MM.1S (cell line): Measurements from ENCODE around the gene TSPO2.
A peak's percentile ranks its signal among the peaks of the same experiment; 100 is the strongest.

Source experiments
- DNase-seq: peaks from one replicate; pipeline ENCODE4 v3.0.0-alpha.2; 2015
- H2AFZ ChIP-seq: fragments of 300-600 bp; sonication (generic); 2 replicates; pipeline ENCODE4 v1.6.0; 2016; ENCODE audit warnings: antibody characterized with exemption, low read length
- H3F3A ChIP-seq: fragments of 300-600 bp; sonication (generic); 2 replicates; pipeline ENCODE4 v1.6.1; 2016; ENCODE audit warnings: mild to moderate bottlenecking, antibody characterized with exemption, low read length, moderate library complexity, mixed read lengths; ENCODE audit not compliant: insufficient read depth
- H3K27ac ChIP-seq: fragments of 300-600 bp; sonication (generic); 2 replicates; pipeline ENCODE4 v1.5.1; 2016; ENCODE audit warnings: mild to moderate bottlenecking, low read length
- H3K27me3 ChIP-seq: fragments of 300-600 bp; sonication (generic); replicated peaks from 2 replicates; pipeline ENCODE4 v1.6.0; 2016; ENCODE audit warnings: low read length; ENCODE audit not compliant: insufficient read depth
- H3K36me3 ChIP-seq: fragments of 300-600 bp; sonication (generic); replicated peaks from 2 replicates; pipeline ENCODE4 v1.6.1; 2016; ENCODE audit warnings: mild to moderate bottlenecking, low read length, mixed read lengths; ENCODE audit not compliant: insufficient read depth
- H3K4me1 ChIP-seq: fragments of 300-600 bp; sonication (generic); 2 replicates; pipeline ENCODE4 v1.6.1; 2016; ENCODE audit warnings: low read length, mixed read lengths
- H3K4me2 ChIP-seq: fragments of 300-600 bp; sonication (generic); 2 replicates; pipeline ENCODE4 v1.6.0; 2016; ENCODE audit warnings: low read depth, low read length
- H3K4me3 ChIP-seq: fragments of 300-600 bp; sonication (generic); 2 replicates; pipeline ENCODE4 v1.5.1; 2016; ENCODE audit warnings: low read length, mixed read lengths
- H3K79me2 ChIP-seq: fragments of 300-600 bp; sonication (generic); 2 replicates; pipeline ENCODE4 v1.6.1; 2016; ENCODE audit warnings: mixed run types, low read length, mixed read lengths
- H3K9ac ChIP-seq: fragments of 300-600 bp; sonication (generic); 2 replicates; pipeline ENCODE4 v1.6.1; 2016; ENCODE audit warnings: low read length, mixed read lengths
- H3K9me2 ChIP-seq: fragments of 300-600 bp; sonication (generic); replicated peaks from 2 replicates; pipeline ENCODE4 v1.6.1; 2016; ENCODE audit warnings: mild to moderate bottlenecking, low read length, mixed read lengths; ENCODE audit not compliant: insufficient read depth
- H3K9me3 ChIP-seq: fragments of 300-600 bp; sonication (generic); replicated peaks from 2 replicates; pipeline ENCODE4 v1.6.1; 2016; ENCODE audit warnings: mild to moderate bottlenecking, low read length, mixed read lengths; ENCODE audit not compliant: insufficient read depth
- H4K20me1 ChIP-seq: fragments of 300-600 bp; sonication (generic); 2 replicates; pipeline ENCODE4 v1.6.1; 2016; ENCODE audit warnings: mild to moderate bottlenecking, low read length, moderate library complexity, mixed read lengths; ENCODE audit not compliant: insufficient read depth
- EZH2 ChIP-seq: fragments of 300-600 bp; sonication (generic); optimal IDR thresholded peaks from 2 replicates; pipeline ENCODE3; 2017; ENCODE audit warnings: low read depth, mild to moderate bottlenecking, antibody characterized with exemption, low read length, mixed read lengths
- EZH2phosphoT487 ChIP-seq: fragments of 300-600 bp; sonication (generic); IDR thresholded peaks from 2 replicates; pipeline ENCODE4 v1.6.1; 2018; ENCODE audit warnings: antibody characterized with exemption, low read length
- TF ChIP-seq, protein P1 (sequence below): fragments of 300-600 bp; sonication (generic); IDR thresholded peaks from 2 replicates; pipeline ENCODE4 v1.5.1; 2016; ENCODE audit warnings: antibody characterized with exemption, low read length, mixed read lengths

TSPO2 gene

GRCh38 chr6:41027241-41027640 is 15.0 kb upstream of the TSPO2 start:
- H3K27ac ChIP-seq, result peak overlapping the region; percentile 39; the same call in 1 of the 2 replicates
- peaks cover 13% of the 10 kb centered on the region for H3K4me1 ChIP-seq
- TF ChIP-seq EZH2 (no peak), EZH2phosphoT487 (no peak)
- TF ChIP-seq, protein P1, sequence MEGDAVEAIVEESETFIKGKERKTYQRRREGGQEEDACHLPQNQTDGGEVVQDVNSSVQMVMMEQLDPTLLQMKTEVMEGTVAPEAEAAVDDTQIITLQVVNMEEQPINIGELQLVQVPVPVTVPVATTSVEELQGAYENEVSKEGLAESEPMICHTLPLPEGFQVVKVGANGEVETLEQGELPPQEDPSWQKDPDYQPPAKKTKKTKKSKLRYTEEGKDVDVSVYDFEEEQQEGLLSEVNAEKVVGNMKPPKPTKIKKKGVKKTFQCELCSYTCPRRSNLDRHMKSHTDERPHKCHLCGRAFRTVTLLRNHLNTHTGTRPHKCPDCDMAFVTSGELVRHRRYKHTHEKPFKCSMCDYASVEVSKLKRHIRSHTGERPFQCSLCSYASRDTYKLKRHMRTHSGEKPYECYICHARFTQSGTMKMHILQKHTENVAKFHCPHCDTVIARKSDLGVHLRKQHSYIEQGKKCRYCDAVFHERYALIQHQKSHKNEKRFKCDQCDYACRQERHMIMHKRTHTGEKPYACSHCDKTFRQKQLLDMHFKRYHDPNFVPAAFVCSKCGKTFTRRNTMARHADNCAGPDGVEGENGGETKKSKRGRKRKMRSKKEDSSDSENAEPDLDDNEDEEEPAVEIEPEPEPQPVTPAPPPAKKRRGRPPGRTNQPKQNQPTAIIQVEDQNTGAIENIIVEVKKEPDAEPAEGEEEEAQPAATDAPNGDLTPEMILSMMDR, result no peak
- peak overlapping the region; percentile 97 for H3K4me2 ChIP-seq
- peak overlapping the region; percentile 71; the same call in 1 of the 2 replicates for H3K9ac ChIP-seq
- H3K79me2 ChIP-seq, result no peaks in the 10 kb centered on the region
- no peaks in the 10 kb centered on the region for H3K27me3 ChIP-seq
- peak overlapping the region; percentile 93 for H2AFZ ChIP-seq
- peak; percentile 19 for DNase-seq
- no peaks in the 10 kb centered on the region for H3K9me2 ChIP-seq
- peak overlapping the region; percentile 84 for H3K4me3 ChIP-seq
- H3K9me3 ChIP-seq, result no peaks in the 10 kb centered on the region
- H4K20me1 ChIP-seq, result no peaks in the 10 kb centered on the region
- H3K36me3 ChIP-seq, result no peaks in the 10 kb centered on the region
- H3F3A ChIP-seq, result peaks cover 10% of the 10 kb centered on the region

- Histone ChIP-seq H3F3A (peaks cover 10% of the 10 kb centered on the region), H4K20me1 (no peaks in the 10 kb centered on the region), H3K4me2 (peak overlapping the region; percentile 97), H3K27me3 (no peaks in the 10 kb centered on the region), H3K4me3 (peak overlapping the region; percentile 84), H3K9me3 (no peaks in the 10 kb centered on the region), H3K27ac (peak overlapping the region; percentile 39; the same call in 1 of the 2 replicates), H3K4me1 (peaks cover 13% of the 10 kb centered on the region), H3K9ac (peak overlapping the region; percentile 71), H3K9me2 (no peaks in the 10 kb centered on the region), H3K79me2 (no peaks in the 10 kb centered on the region), H3K36me3 (no peaks in the 10 kb centered on the region), H2AFZ (peak overlapping the region; percentile 93)
- peak; percentile 74 for DNase-seq
- TF ChIP-seq, protein P1, result peak; percentile 97
- no peak for TF ChIP-seq EZH2
Observed at GRCh38 chr6:41027799-41028560, 14.3 kb upstream of the TSPO2 start.

- H3K9me2 ChIP-seq, result no peaks in the 10 kb centered on the region
- H3K27ac ChIP-seq, result no peak overlapping the region
- H3K4me1 ChIP-seq, result peaks cover 13% of the 10 kb centered on the region
- H2AFZ ChIP-seq, result peak overlapping the region; percentile 93
- no peaks in the 10 kb centered on the region for H3K9me3 ChIP-seq
- TF ChIP-seq EZH2 (no peak), EZH2phosphoT487 (no peak)
- TF ChIP-seq, protein P1, result no peak
- H3F3A ChIP-seq, result peaks cover 10% of the 10 kb centered on the region
- DNase-seq, result no peak
- H3K4me2 ChIP-seq, result peak overlapping the region; percentile 97
- peak overlapping the region; percentile 71; the same call in 1 of the 2 replicates for H3K9ac ChIP-seq
- H3K36me3 ChIP-seq, result no peaks in the 10 kb centered on the region
- peak overlapping the region; percentile 84 for H3K4me3 ChIP-seq
- no peaks in the 10 kb centered on the region for H3K27me3 ChIP-seq
- no peaks in the 10 kb centered on the region for H3K79me2 ChIP-seq
- no peaks in the 10 kb centered on the region for H4K20me1 ChIP-seq
Observed at GRCh38 chr6:41028561-41029412, 13.5 kb upstream of the TSPO2 start.
